ENCODE results near the gene ERC2. TPM values are rescaled to one million over a fixed set of nuclear protein-coding genes. Genes with fewer than 3 reads are reported as not detected.

Gene ERC2
- polyA plus RNA-seq, 2 of the 4 experiments (the other 2 are of a cell fraction): 0.16 TPM; not detected in 1

DNA sequence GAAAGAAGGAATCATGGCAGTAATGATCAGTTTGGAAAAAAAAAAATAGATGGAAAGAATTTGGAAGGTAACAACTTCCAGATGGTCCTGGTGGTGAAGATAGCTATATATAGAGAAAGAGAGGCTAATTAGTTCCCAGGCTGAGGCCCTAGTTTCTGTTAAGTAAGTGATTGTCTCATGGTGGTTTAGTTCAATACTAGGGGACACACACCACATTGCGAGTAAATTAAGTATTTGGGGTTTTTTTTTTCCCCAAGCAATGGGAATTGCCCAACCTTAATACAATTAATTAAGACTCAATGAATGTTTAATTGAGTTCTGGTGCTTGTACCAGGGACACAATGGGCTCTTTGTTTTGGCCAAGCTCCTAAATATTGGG is 837.4 kb downstream of the ERC2 start:
- no peak for ATAC-seq
- Histone ChIP-seq H3K4me1 (no peaks in the 10 kb centered on the region), H3K4me2 (no peak overlapping the region), H3K27ac (no peak overlapping the region), H3K4me3 (no peak overlapping the region), H3K9me3 (no peaks in the 10 kb centered on the region)
- POLR2A ChIA-PET: no interaction called here
- no peak for DNase-seq (ENCODE audit: low read depth in 1 of 2, low spot score in 1 of 2)
- CTCF ChIA-PET: no interaction called here
- TF ChIP-seq CEBPB (IDR thresholded peaks at IDR 0.05): no peak
- TF ChIP-seq POLR2AphosphoS2 (conservative IDR thresholded peaks at IDR 0.05; ENCODE audit: low read length): no peak
- TF ChIP-seq PBX3 (IDR thresholded peaks at IDR 0.05): no peak
- TF ChIP-seq BCL3 (IDR thresholded peaks at IDR 0.05): no peak
- no peak for TF ChIP-seq KDM5A (IDR thresholded peaks at IDR 0.05)
- TF ChIP-seq NR3C1 (IDR thresholded peaks at IDR 0.05): no peak
- TF ChIP-seq, protein P1, sequence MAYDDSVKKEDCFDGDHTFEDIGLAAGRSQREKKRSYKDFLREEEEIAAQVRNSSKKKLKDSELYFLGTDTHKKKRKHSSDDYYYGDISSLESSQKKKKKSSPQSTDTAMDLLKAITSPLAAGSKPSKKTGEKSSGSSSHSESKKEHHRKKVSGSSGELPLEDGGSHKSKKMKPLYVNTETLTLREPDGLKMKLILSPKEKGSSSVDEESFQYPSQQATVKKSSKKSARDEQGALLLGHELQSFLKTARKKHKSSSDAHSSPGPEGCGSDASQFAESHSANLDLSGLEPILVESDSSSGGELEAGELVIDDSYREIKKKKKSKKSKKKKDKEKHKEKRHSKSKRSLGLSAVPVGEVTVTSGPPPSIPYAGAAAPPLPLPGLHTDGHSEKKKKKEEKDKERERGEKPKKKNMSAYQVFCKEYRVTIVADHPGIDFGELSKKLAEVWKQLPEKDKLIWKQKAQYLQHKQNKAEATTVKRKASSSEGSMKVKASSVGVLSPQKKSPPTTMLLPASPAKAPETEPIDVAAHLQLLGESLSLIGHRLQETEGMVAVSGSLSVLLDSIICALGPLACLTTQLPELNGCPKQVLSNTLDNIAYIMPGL (CRISPR knock-in tag; IDR thresholded peaks at IDR 0.05; ENCODE audit: borderline replicate concordance): no peak
- TF ChIP-seq HEYL (CRISPR knock-in tag; IDR thresholded peaks at IDR 0.05): no peak
- no peak for FAIRE-seq
- WGBS (ENCODE audit: missing lambda C conversion rate): 20% methylated on average over 1 of the region's 1 CpG

GRCh38 chr3:55630280-55630920 is 837.9 kb downstream of the ERC2 start:
- FAIRE-seq (no peak), DNase-seq (ENCODE audit: low read depth in 1 of 2, low spot score in 1 of 2) (no peak), ATAC-seq (no peak)
- Histone ChIP-seq H3K4me3 (no peak overlapping the region), H3K9me3 (no peaks in the 10 kb centered on the region), H3K4me1 (no peaks in the 10 kb centered on the region), H3K4me2 (no peak overlapping the region), H3K27ac (no peak overlapping the region)
- WGBS (ENCODE audit: missing lambda C conversion rate): 35% methylated on average over 10 of the region's 14 CpGs
- ChIA-PET POLR2A (no interaction called here), CTCF (no interaction called here)
- no peak for TF ChIP-seq ESRRA (IDR thresholded peaks at IDR 0.05; ENCODE audit: borderline replicate concordance, low read length)
- TF ChIP-seq KDM5A (IDR thresholded peaks at IDR 0.05): no peak
- TF ChIP-seq RARB (CRISPR knock-in tag; IDR thresholded peaks at IDR 0.05): no peak
- TF ChIP-seq SMC3 (IDR thresholded peaks at IDR 0.05): no peak
- TF ChIP-seq CHD4 (IDR thresholded peaks at IDR 0.05; ENCODE audit: borderline replicate concordance): no peak
- no peak for TF ChIP-seq MAX (IDR thresholded peaks at IDR 0.05)
- TF ChIP-seq PBX3 (IDR thresholded peaks at IDR 0.05): no peak
- no peak for TF ChIP-seq EP300 (IDR thresholded peaks at IDR 0.05)
- TF ChIP-seq CBX8 (IDR thresholded peaks at IDR 0.05): no peak

GRCh38 chr3:55629432-55629831 is 838.8 kb downstream of the ERC2 start:
- FAIRE-seq (no peak), ATAC-seq (no peak), DNase-seq (ENCODE audit: low read depth in 1 of 2, low spot score in 1 of 2) (no peak)
- no peaks in the 10 kb centered on the region for H3K4me1 ChIP-seq
- CTCF ChIA-PET: no interaction called here
- H3K27ac ChIP-seq: no peak overlapping the region
- no peak overlapping the region for H3K4me3 ChIP-seq
- 20% methylated on average over 1 of the region's 1 CpG for WGBS (ENCODE audit: missing lambda C conversion rate)
- TF ChIP-seq HOXA7 (CRISPR knock-in tag; IDR thresholded peaks at IDR 0.05) (no peak), MAFK (IDR thresholded peaks at IDR 0.05; ENCODE audit: partially characterized antibody) (no peak)
- POLR2A ChIA-PET: no interaction called here
- H3K9me3 ChIP-seq: no peaks in the 10 kb centered on the region
- H3K4me2 ChIP-seq: no peak overlapping the region
